ENCODE measurements around the gene BIRC5.
"Not testable (repeated sequence)": the region's sequence is repeated elsewhere in the genome, so short reads cannot be mapped to it uniquely, and the experiment has no call there.

The BIRC5 gene

GRCh38 chr17:78214016-78214705 is at the start of gene BIRC5:
Gene BIRC5, plus strand, starts transcription at chr17:78214253. Its CDS starts 64 bp downstream, at chr17:78214317.
- peaks cover 17% of the 10 kb centered on the region for H3K4me1 Mint-ChIP-seq (ENCODE audit: low read depth)

GRCh38 chr17:78164748-78165607 is 49.1 kb upstream of the BIRC5 start:
- H3K4me3 Mint-ChIP-seq = no peak overlapping the region
- peaks cover 13% of the 10 kb centered on the region for H3K36me3 Mint-ChIP-seq (ENCODE audit: low read depth)
- no peak overlapping the region for H3K27ac Mint-ChIP-seq
- H3K9me3 Mint-ChIP-seq = no peaks in the 10 kb centered on the region
- H3K4me1 Mint-ChIP-seq (ENCODE audit: low read depth) = peaks cover 16% of the 10 kb centered on the region
- peaks cover 6% of the 10 kb centered on the region for H3K27me3 Mint-ChIP-seq
- intact Hi-C loops (cut with micrococcal nuclease) = no loop called here

More at GRCh38 chr17:78214016-78214705, at the start of gene BIRC5:
- Mint-ChIP-seq H3K9me3 (no peaks in the 10 kb centered on the region), H3K4me3 (peak within 1 kb of the TSS; percentile 66), H3K36me3 (ENCODE audit: low read depth) (no peaks in the 10 kb centered on the region), H3K27me3 (no peaks in the 10 kb centered on the region), H3K27ac (no peak within 1 kb of the TSS)
- intact Hi-C loops (cut with micrococcal nuclease) = no loop called here

- Mint-ChIP-seq H3K4me3 (no peak overlapping the region), H3K27me3 (peaks cover 6% of the 10 kb centered on the region), H3K27ac (no peak overlapping the region), H3K36me3 (ENCODE audit: low read depth) (peaks cover 28% of the 10 kb centered on the region), H3K4me1 (ENCODE audit: low read depth) (peaks cover 27% of the 10 kb centered on the region), H3K9me3 (no peaks in the 10 kb centered on the region)
- intact Hi-C loops (cut with micrococcal nuclease) = no loop called here
Observed at GRCh38 chr17:78166416-78166815, 47.6 kb upstream of the BIRC5 start.

GRCh38 chr17:78168242-78168902 is 45.7 kb upstream of the BIRC5 start, which contains the start of gene SYNGR2:
Gene SYNGR2, plus strand, starts transcription at chr17:78168581. Its CDS starts 36 bp downstream, at chr17:78168617.
- Mint-ChIP-seq H3K27me3 (peaks cover 6% of the 10 kb centered on the region), H3K4me3 (peak within 1 kb of the TSS; percentile 87), H3K9me3 (no peaks in the 10 kb centered on the region), H3K4me1 (ENCODE audit: low read depth) (peaks cover 47% of the 10 kb centered on the region), H3K36me3 (ENCODE audit: low read depth) (peaks cover 47% of the 10 kb centered on the region), H3K27ac (peak within 1 kb of the TSS; percentile 97)
- intact Hi-C loops (cut with micrococcal nuclease) = no loop called here

- Mint-ChIP-seq H3K27ac (peak overlapping the region; percentile 97), H3K36me3 (ENCODE audit: low read depth) (peaks cover 55% of the 10 kb centered on the region), H3K4me1 (ENCODE audit: low read depth) (peaks cover 49% of the 10 kb centered on the region), H3K9me3 (no peaks in the 10 kb centered on the region), H3K4me3 (peak overlapping the region; percentile 87), H3K27me3 (peaks cover 6% of the 10 kb centered on the region)
- intact Hi-C loops (cut with micrococcal nuclease) = no loop called here
Observed at GRCh38 chr17:78168903-78169793, 44.9 kb upstream of the BIRC5 start.

GRCh38 chr17:78170692-78171590 is 43.1 kb upstream of the BIRC5 start:
- peak overlapping the region; percentile 97 for H3K27ac Mint-ChIP-seq
- no peaks in the 10 kb centered on the region for H3K9me3 Mint-ChIP-seq
- H3K27me3 Mint-ChIP-seq = peaks cover 4% of the 10 kb centered on the region
- H3K4me3 Mint-ChIP-seq = peak overlapping the region; percentile 87
- intact Hi-C loops (cut with micrococcal nuclease) = loop anchor here (5.0 kb wide), 1 partner anchor 39 kb away; the partner anchor contains the start of gene TMC8
- H3K36me3 Mint-ChIP-seq (ENCODE audit: low read depth) = peaks cover 73% of the 10 kb centered on the region
- peaks cover 64% of the 10 kb centered on the region for H3K4me1 Mint-ChIP-seq (ENCODE audit: low read depth)

- not testable (repeated sequence) for H3K27me3 Mint-ChIP-seq, H3K9me3 Mint-ChIP-seq
- Mint-ChIP-seq H3K4me1 (ENCODE audit: low read depth) (peaks cover 72% of the 10 kb centered on the region), H3K36me3 (ENCODE audit: low read depth) (peaks cover 81% of the 10 kb centered on the region), H3K4me3 (peak overlapping the region; percentile 87), H3K27ac (peak overlapping the region; percentile 97)
- intact Hi-C loops (cut with micrococcal nuclease) = loop anchor here (5.0 kb wide), 1 partner anchor 39 kb away; the partner anchor contains the start of gene TMC8
Observed at GRCh38 chr17:78171591-78172248, 42.3 kb upstream of the BIRC5 start.

GRCh38 chr17:78172249-78173051 is 41.6 kb upstream of the BIRC5 start:
- Mint-ChIP-seq H3K27ac (peak overlapping the region; percentile 97), H3K4me3 (peak overlapping the region; percentile 87), H3K4me1 (ENCODE audit: low read depth) (peaks cover 77% of the 10 kb centered on the region), H3K9me3 (no peaks in the 10 kb centered on the region), H3K27me3 (no peaks in the 10 kb centered on the region), H3K36me3 (ENCODE audit: low read depth) (peaks cover 84% of the 10 kb centered on the region)
- intact Hi-C loops (cut with micrococcal nuclease) = loop anchor here (5.0 kb wide), 1 partner anchor 40 kb away; the partner anchor contains the start of gene TMC8

- no peaks in the 10 kb centered on the region for H3K9me3 Mint-ChIP-seq
- peak overlapping the region; percentile 87 for H3K4me3 Mint-ChIP-seq
- H3K4me1 Mint-ChIP-seq (ENCODE audit: low read depth) = peaks cover 78% of the 10 kb centered on the region
- H3K27me3 Mint-ChIP-seq = no peaks in the 10 kb centered on the region
- peaks cover 84% of the 10 kb centered on the region for H3K36me3 Mint-ChIP-seq (ENCODE audit: low read depth)
- H3K27ac Mint-ChIP-seq = peak overlapping the region; percentile 97
- intact Hi-C loops (cut with micrococcal nuclease) = loop anchor here (5.0 kb wide), 1 partner anchor 41 kb away; the partner anchor contains the start of gene TMC8
Observed at GRCh38 chr17:78173097-78173715, 40.8 kb upstream of the BIRC5 start.

- H3K4me3 Mint-ChIP-seq = peak overlapping the region; percentile 87
- no peaks in the 10 kb centered on the region for H3K27me3 Mint-ChIP-seq
- intact Hi-C loops (cut with micrococcal nuclease) = loop anchor here (1.0 to 5.0 kb wide), 2 partner anchors 30 to 42 kb away; partner anchors contain the start of gene TMC8
- H3K36me3 Mint-ChIP-seq (ENCODE audit: low read depth) = peaks cover 76% of the 10 kb centered on the region
- H3K27ac Mint-ChIP-seq = peak overlapping the region; percentile 97
- H3K4me1 Mint-ChIP-seq (ENCODE audit: low read depth) = peaks cover 90% of the 10 kb centered on the region
- no peaks in the 10 kb centered on the region for H3K9me3 Mint-ChIP-seq
Observed at GRCh38 chr17:78174346-78174869, 39.6 kb upstream of the BIRC5 start.
